ENCODE results near the gene RNF2. TPM values are rescaled to one million over a fixed set of nuclear protein-coding genes. Genes with fewer than 3 reads are reported as not detected.

The RNF2 gene
- total and polyA plus RNA-seq, 7 donors = 5.0 to 15.3 (median 8.2) TPM

DNA sequence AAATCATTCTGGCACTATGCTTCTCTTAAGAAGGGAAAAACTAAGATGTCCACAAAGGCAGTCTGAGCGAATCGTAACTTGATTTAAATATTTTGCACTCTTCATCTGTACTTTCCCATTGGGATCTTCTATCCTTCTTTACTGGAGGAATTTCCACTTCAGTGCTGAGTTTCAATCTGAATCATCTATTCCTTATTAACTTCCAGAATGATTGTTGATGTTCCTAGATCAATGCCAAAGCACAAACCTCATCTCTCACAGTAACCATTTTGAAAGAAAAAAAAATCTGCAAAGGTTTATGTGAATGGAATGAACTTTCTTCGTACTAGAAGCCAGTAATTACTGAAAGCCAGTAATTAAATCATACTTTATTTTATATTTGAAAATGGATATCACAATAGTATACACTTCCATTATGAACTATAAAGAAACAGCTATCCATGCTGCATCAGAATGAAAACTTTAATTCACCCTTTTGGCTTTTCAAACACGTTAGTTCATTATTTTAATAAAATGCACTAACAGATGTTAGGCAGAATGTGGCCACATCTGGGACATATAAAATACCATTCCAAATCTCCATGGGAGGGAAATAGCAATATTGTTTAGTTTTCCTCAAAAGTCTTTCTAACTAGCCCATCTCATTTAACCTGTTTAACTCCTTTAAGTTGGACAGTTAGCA, 5.5 kb upstream of the RNF2 start:
- ATAC-seq (no peak), DNase-seq (no peak)
- intact Hi-C loops (cut with DNase I) = no loop called here
- WGBS, 3 donors = 66 to 70% (median 69%) methylated on average over 4 of the region's 4 CpGs
- no peaks in the 10 kb centered on the region for H3K27me3 ChIP-seq (ENCODE audit: insufficient read depth in 3 of 3, low read length in 2 of 3)
- H3K4me1 ChIP-seq = peaks cover 5% of the 10 kb centered on the region
- no peaks in the 10 kb centered on the region for H3K36me3 ChIP-seq (ENCODE audit: insufficient read depth in 1 of 2, low read depth in 1 of 2)
- H3K4me3 ChIP-seq = no peak overlapping the region
- H3K9me3 ChIP-seq = no peaks in the 10 kb centered on the region
- no peak overlapping the region for H3K27ac ChIP-seq
- TF ChIP-seq, protein P1, sequence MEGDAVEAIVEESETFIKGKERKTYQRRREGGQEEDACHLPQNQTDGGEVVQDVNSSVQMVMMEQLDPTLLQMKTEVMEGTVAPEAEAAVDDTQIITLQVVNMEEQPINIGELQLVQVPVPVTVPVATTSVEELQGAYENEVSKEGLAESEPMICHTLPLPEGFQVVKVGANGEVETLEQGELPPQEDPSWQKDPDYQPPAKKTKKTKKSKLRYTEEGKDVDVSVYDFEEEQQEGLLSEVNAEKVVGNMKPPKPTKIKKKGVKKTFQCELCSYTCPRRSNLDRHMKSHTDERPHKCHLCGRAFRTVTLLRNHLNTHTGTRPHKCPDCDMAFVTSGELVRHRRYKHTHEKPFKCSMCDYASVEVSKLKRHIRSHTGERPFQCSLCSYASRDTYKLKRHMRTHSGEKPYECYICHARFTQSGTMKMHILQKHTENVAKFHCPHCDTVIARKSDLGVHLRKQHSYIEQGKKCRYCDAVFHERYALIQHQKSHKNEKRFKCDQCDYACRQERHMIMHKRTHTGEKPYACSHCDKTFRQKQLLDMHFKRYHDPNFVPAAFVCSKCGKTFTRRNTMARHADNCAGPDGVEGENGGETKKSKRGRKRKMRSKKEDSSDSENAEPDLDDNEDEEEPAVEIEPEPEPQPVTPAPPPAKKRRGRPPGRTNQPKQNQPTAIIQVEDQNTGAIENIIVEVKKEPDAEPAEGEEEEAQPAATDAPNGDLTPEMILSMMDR (IDR thresholded peaks at IDR 0.05) = no peak

DNA sequence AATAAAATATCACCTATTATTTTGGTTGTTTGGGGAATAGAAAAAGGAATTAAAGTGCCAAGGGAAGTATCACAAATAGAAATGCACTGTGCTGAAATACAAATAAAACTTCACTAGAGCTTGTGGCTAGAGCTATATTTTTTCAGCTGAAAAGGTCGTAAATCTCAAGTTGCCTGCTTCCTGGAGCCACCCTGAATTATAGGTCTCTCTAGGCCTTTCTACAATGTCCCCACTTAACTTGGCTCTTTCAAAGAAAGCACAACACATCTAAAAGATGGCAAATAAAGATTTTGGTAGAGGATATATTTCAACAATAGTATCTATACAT, 5.0 kb upstream of the RNF2 start:
- peaks cover 5% of the 10 kb centered on the region for H3K4me1 ChIP-seq
- no peak overlapping the region for H3K27ac ChIP-seq
- DNase-seq = no peak
- no peaks in the 10 kb centered on the region for H3K9me3 ChIP-seq
- no peak for ATAC-seq
- WGBS, 3 donors = 51 to 68% (median 66%) methylated on average over 1 of the region's 1 CpG
- no peak overlapping the region for H3K4me3 ChIP-seq
- no peaks in the 10 kb centered on the region for H3K36me3 ChIP-seq (ENCODE audit: insufficient read depth in 1 of 2, low read depth in 1 of 2)
- no peaks in the 10 kb centered on the region for H3K27me3 ChIP-seq (ENCODE audit: insufficient read depth in 3 of 3, low read length in 2 of 3)
- TF ChIP-seq, protein P1 (IDR thresholded peaks at IDR 0.05) = no peak
- intact Hi-C loops (cut with DNase I) = no loop called here

DNA sequence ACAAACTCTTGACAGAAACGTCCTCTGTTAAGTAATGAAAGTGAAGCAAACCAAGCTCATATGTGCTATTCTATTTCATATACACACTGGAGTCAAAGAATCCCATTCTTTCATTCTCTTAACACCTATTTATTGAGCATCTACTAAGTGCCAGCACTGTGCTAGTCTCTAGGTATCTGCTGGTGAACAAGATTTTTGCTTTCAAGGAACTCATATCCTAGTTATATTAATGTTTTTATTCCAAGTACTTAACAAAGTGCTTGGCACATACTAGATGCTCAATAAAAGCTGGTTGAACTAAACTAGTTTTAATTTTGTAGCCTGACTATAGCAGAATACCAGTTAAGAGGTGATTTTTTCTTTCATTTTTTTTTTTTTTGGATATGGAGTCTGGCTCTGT, 3.6 kb upstream of the RNF2 start:
- ATAC-seq = no peak
- H3K4me3 ChIP-seq = no peak overlapping the region
- TF ChIP-seq, protein P1 (IDR thresholded peaks at IDR 0.05) = no peak
- no peaks in the 10 kb centered on the region for H3K27me3 ChIP-seq (ENCODE audit: insufficient read depth in 3 of 3, low read length in 2 of 3)
- no peaks in the 10 kb centered on the region for H3K9me3 ChIP-seq
- intact Hi-C loops (cut with DNase I) = no loop called here
- 34 to 95% (median 53%) methylated on average over 1 of the region's 1 CpG for WGBS, 3 donors
- no peak for DNase-seq
- no peaks in the 10 kb centered on the region for H3K36me3 ChIP-seq (ENCODE audit: insufficient read depth in 1 of 2, low read depth in 1 of 2)
- no peak overlapping the region for H3K27ac ChIP-seq
- H3K4me1 ChIP-seq = peaks cover 8% of the 10 kb centered on the region

DNA sequence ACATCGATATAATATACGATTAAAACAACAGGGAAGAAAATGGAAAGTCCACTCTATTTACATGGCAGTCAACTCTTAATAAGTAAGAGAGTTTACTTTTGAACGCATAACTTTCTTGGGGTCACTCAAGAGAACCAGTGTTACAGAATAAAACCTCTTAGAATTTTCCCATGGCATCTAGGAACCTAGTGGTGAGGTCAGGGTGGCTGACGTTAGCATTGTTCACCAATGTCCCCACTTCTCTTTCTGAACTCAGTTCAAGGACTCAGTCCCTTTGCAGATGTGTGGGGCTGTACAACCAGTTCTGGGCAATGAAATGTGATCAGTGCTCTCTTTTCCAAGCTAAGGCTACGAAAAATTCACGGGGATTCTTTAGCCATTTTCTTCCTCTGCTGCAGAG, 2.6 kb upstream of the RNF2 start:
- intact Hi-C loops (cut with DNase I) = no loop called here
- WGBS, 3 donors = 63 to 70% (median 64%) methylated on average over 6 of the region's 6 CpGs
- no peaks in the 10 kb centered on the region for H3K36me3 ChIP-seq (ENCODE audit: insufficient read depth in 1 of 2, low read depth in 1 of 2)
- no peaks in the 10 kb centered on the region for H3K9me3 ChIP-seq
- H3K4me1 ChIP-seq = peaks cover 18% of the 10 kb centered on the region
- H3K27me3 ChIP-seq (ENCODE audit: insufficient read depth in 3 of 3, low read length in 2 of 3) = no peaks in the 10 kb centered on the region
- no peak for DNase-seq
- ATAC-seq = no peak
- no peak overlapping the region for H3K4me3 ChIP-seq
- TF ChIP-seq, protein P1 (IDR thresholded peaks at IDR 0.05) = no peak
- no peak overlapping the region for H3K27ac ChIP-seq

DNA sequence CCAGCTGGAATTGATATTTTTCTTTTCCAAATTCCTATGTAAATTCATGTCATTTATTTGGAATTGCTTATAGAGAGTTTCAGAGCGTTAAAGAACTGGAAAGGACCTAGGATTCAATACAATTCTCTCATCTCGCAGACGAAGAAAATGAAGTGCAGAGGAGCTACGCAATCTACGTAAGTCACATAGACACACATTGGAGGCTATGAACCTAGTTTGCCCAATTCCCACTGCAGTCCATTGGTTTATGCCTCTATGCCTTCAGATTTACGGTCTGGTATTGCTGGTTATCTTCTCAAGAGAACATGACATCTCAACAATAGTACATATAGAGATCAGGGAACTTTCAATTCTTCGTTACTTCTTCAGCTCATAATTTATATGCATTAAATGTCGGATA, 971 bp upstream of the RNF2 start:
- H3K9me3 ChIP-seq = no peaks in the 10 kb centered on the region
- no peak for DNase-seq
- intact Hi-C loops (cut with DNase I) = no loop called here
- TF ChIP-seq, protein P1 (IDR thresholded peaks at IDR 0.05) = no peak
- 82 to 87% (median 87%) methylated on average over 8 of the region's 8 CpGs for WGBS, 3 donors
- no peaks in the 10 kb centered on the region for H3K36me3 ChIP-seq (ENCODE audit: insufficient read depth in 1 of 2, low read depth in 1 of 2)
- peaks cover 22% of the 10 kb centered on the region for H3K4me1 ChIP-seq
- H3K27me3 ChIP-seq (ENCODE audit: insufficient read depth in 3 of 3, low read length in 2 of 3) = no peaks in the 10 kb centered on the region
- H3K4me3 ChIP-seq = no peak overlapping the region
- ATAC-seq = no peak
- peak overlapping the region; percentile 86 for H3K27ac ChIP-seq

All from psoas muscle (tissue), 8 donors.